PFSK-1 (cell line): Measurements from ENCODE around the gene UMODL1.

Experiments used
- POLR2AphosphoS5 ChIP-seq: IDR thresholded peaks from 2 replicates; pipeline ENCODE4 v1.6.1; 2012; ENCODE audit warnings: low read depth, mild to moderate bottlenecking, control low read depth, low read length, moderate library complexity
- TAF1 ChIP-seq: IDR thresholded peaks from 2 replicates; pipeline ENCODE4 v1.6.1; 2012; ENCODE audit warnings: low read length, control low read depth, borderline replicate concordance; ENCODE audit not compliant: insufficient read depth
- TF ChIP-seq, protein P1 (sequence below), 2 experiments: IDR thresholded peaks; 2 replicates each; pipeline versions ENCODE4 v1.6.1 to v1.8.0; 2011 to 2012; ENCODE audit warnings: low read depth in 2 of 2, low read length in 2 of 2, control low read depth in 1 of 2, inconsistent platforms in 1 of 2, mild to moderate bottlenecking in 1 of 2, moderate library complexity in 1 of 2; ENCODE audit not compliant: insufficient read depth in 1 of 2

DNA sequence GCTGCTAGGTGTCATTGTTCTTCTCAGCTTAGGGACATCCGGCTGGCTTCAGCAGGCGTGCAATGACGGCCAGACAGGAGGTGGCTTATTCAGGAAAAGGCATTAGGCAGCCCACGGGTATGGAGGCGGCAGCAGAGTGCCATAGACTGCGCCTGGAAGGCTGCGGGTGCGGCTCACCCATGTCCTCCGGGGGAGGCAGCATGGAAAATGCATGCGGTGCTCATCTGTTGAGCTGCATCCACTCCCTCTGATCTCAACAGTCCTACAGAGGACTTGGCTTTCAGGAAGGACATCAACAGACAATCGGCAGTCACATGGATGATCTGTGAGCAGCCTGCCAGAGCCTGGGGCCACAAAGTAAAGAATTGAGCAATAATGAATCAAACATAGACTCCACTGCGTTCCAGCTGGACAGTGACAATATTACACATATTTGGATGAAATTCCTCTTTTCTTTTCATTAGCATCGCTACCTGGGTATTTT, 42.9 kb downstream of the UMODL1 start:
- TF ChIP-seq, protein P1, sequence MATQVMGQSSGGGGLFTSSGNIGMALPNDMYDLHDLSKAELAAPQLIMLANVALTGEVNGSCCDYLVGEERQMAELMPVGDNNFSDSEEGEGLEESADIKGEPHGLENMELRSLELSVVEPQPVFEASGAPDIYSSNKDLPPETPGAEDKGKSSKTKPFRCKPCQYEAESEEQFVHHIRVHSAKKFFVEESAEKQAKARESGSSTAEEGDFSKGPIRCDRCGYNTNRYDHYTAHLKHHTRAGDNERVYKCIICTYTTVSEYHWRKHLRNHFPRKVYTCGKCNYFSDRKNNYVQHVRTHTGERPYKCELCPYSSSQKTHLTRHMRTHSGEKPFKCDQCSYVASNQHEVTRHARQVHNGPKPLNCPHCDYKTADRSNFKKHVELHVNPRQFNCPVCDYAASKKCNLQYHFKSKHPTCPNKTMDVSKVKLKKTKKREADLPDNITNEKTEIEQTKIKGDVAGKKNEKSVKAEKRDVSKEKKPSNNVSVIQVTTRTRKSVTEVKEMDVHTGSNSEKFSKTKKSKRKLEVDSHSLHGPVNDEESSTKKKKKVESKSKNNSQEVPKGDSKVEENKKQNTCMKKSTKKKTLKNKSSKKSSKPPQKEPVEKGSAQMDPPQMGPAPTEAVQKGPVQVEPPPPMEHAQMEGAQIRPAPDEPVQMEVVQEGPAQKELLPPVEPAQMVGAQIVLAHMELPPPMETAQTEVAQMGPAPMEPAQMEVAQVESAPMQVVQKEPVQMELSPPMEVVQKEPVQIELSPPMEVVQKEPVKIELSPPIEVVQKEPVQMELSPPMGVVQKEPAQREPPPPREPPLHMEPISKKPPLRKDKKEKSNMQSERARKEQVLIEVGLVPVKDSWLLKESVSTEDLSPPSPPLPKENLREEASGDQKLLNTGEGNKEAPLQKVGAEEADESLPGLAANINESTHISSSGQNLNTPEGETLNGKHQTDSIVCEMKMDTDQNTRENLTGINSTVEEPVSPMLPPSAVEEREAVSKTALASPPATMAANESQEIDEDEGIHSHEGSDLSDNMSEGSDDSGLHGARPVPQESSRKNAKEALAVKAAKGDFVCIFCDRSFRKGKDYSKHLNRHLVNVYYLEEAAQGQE (IDR thresholded peaks at IDR 0.05; ENCODE audit: insufficient read depth in 1 of 2, low read depth in 2 of 2, low read length in 2 of 2) = no peak
- no peak for TF ChIP-seq POLR2AphosphoS5
- no peak for TF ChIP-seq TAF1
